Measurements from ENCODE around the gene SCNN1A.

DNA sequence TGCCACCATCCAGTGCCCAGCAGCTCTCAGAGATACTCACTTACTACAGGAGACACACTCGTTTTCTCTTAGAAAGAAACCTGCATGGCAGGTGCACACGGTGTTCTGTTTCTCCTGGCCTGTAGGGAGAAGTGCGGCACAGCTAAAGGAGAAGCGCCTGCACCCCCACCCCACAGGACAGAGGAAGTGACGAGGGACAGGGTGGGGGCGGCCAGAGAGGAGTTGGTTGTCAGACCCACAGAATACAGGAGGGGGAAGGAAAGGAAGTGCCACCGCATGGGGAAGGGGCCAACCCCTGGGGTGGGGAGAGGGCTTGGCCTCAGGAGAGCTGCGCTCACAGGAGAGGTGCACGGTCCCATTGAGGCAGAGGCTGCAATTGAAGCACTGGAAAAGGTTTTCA lies 42.3 kb downstream of the SCNN1A start:
- TF ChIP-seq, protein P1, sequence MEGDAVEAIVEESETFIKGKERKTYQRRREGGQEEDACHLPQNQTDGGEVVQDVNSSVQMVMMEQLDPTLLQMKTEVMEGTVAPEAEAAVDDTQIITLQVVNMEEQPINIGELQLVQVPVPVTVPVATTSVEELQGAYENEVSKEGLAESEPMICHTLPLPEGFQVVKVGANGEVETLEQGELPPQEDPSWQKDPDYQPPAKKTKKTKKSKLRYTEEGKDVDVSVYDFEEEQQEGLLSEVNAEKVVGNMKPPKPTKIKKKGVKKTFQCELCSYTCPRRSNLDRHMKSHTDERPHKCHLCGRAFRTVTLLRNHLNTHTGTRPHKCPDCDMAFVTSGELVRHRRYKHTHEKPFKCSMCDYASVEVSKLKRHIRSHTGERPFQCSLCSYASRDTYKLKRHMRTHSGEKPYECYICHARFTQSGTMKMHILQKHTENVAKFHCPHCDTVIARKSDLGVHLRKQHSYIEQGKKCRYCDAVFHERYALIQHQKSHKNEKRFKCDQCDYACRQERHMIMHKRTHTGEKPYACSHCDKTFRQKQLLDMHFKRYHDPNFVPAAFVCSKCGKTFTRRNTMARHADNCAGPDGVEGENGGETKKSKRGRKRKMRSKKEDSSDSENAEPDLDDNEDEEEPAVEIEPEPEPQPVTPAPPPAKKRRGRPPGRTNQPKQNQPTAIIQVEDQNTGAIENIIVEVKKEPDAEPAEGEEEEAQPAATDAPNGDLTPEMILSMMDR (conservative IDR thresholded peaks at IDR 0.05): no peak
- TF ChIP-seq EZH2 (IDR thresholded peaks at IDR 0.05; ENCODE audit: low read depth): no peak

Measured in PC-9 (cell line).